ENCODE results near the gene NEB. TPM values are rescaled to one million over a fixed set of nuclear protein-coding genes. Genes with fewer than 3 reads are reported as not detected.

Gene NEB
- total RNA-seq, 2 donors from 2014 or later, result 61.1 to 136 TPM

DNA sequence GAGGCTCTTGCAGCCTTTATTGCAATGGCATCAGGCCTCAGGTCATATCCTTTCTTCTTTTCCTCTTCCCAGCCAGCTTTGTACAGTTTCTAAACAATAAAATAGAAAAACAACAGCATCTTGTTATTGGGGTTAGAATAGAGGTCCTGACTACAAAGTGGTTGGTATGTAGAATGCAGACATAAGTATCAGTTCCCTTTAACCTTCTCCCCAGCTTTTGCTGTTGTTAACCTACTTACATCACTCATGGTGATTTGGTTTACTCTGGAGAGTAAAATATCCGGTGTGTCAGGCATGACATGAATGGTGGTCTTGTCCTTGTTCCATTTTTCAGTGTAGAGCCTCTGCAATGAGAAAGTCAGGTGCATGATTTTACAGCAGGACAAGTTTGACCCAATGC lies 69.8 kb downstream of the NEB start:
- no peak for TF ChIP-seq CTCF (IDR thresholded peaks at IDR 0.05)
- no peaks in the 10 kb centered on the region for H3K9me3 ChIP-seq
- peaks cover 26% of the 10 kb centered on the region for H3K36me3 ChIP-seq
- no peak for DNase-seq (ENCODE audit: low spot score)
- H3K4me3 ChIP-seq, result no peak overlapping the region
- H3K4me1 ChIP-seq, result no peaks in the 10 kb centered on the region
- H3K27me3 ChIP-seq, result no peaks in the 10 kb centered on the region
- no peak overlapping the region for H3K27ac ChIP-seq

GRCh38 chr2:151661625-151662024 lies 72.7 kb downstream of the NEB start:
- H3K27ac ChIP-seq, result no peak overlapping the region

GRCh38 chr2:151658081-151658480 lies 76.2 kb downstream of the NEB start:
- H3K27ac ChIP-seq, result no peak overlapping the region

More at GRCh38 chr2:151661625-151662024, 72.7 kb downstream of the NEB start:
- H3K36me3 ChIP-seq, result peaks cover 26% of the 10 kb centered on the region
- H3K9me3 ChIP-seq, result no peaks in the 10 kb centered on the region
- H3K4me1 ChIP-seq, result no peaks in the 10 kb centered on the region
- DNase-seq (ENCODE audit: low spot score), result no peak
- no peak overlapping the region for H3K4me3 ChIP-seq
- H3K27me3 ChIP-seq, result no peaks in the 10 kb centered on the region
- TF ChIP-seq CTCF (IDR thresholded peaks at IDR 0.05), result no peak

DNA sequence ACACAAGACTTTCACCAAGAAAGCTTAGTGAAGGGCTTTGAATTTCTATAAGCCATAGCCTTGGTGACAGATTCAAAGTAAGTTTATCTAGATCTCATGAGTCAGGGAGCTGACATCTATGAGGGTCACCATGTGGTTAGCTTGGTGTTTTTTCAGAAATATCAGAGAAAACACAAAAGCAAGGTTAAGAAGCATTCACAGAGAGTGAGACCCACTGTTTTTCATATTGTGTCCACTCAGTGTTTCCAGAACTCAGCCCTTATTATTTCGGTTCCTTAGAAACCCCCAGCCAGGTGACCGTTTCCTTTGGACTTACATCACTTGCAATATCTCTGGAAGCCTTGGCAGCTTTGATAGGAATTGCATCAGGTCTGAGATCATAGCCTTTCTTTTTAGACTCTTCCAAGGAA lies 76.6 kb downstream of the NEB start:
- no peak overlapping the region for H3K27ac ChIP-seq
- no peak for DNase-seq (ENCODE audit: low spot score)

More at GRCh38 chr2:151658081-151658480, 76.2 kb downstream of the NEB start:
- TF ChIP-seq CTCF (IDR thresholded peaks at IDR 0.05), result no peak
- DNase-seq (ENCODE audit: low spot score), result no peak
- Histone ChIP-seq H3K9me3 (no peaks in the 10 kb centered on the region), H3K27me3 (no peaks in the 10 kb centered on the region), H3K4me1 (no peaks in the 10 kb centered on the region), H3K36me3 (peaks cover 7% of the 10 kb centered on the region), H3K4me3 (no peak overlapping the region)

GRCh38 chr2:151655663-151656398 lies 78.4 kb downstream of the NEB start:
- H3K4me1 ChIP-seq, result no peaks in the 10 kb centered on the region
- no peak overlapping the region for H3K27ac ChIP-seq
- no peak overlapping the region for H3K4me3 ChIP-seq
- no peak for TF ChIP-seq CTCF (IDR thresholded peaks at IDR 0.05)
- peaks cover 5% of the 10 kb centered on the region for H3K36me3 ChIP-seq
- no peaks in the 10 kb centered on the region for H3K9me3 ChIP-seq
- H3K27me3 ChIP-seq, result no peaks in the 10 kb centered on the region
- DNase-seq (ENCODE audit: low spot score), result no peak

More for the DNA sequence above, 76.6 kb downstream of the NEB start:
- no peak for TF ChIP-seq CTCF (IDR thresholded peaks at IDR 0.05)
- H3K4me3 ChIP-seq, result no peak overlapping the region
- H3K9me3 ChIP-seq, result no peaks in the 10 kb centered on the region
- no peaks in the 10 kb centered on the region for H3K27me3 ChIP-seq
- H3K36me3 ChIP-seq, result peaks cover 5% of the 10 kb centered on the region
- H3K4me1 ChIP-seq, result no peaks in the 10 kb centered on the region

DNA sequence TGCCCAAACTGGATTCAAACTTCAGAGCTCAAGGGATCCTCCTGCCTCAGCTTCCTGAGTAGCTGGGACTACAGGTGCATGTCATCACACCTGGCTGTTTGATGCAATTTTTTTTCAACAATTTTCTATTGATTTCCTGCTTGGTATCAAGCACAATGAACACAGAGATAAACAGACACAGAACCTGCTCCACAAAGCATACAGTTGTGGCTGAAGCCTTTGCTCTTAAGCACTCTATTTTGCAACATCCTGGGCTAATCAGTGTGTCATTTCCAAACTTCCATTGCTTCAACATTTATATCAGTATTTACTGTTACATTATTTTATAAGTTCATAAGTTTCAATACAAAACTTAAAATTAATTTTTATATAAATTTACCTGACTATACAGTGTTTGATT lies 79.4 kb downstream of the NEB start:
- Histone ChIP-seq H3K27me3 (no peaks in the 10 kb centered on the region), H3K4me1 (no peaks in the 10 kb centered on the region), H3K4me3 (no peak overlapping the region), H3K36me3 (peaks cover 3% of the 10 kb centered on the region), H3K9me3 (no peaks in the 10 kb centered on the region), H3K27ac (no peak overlapping the region)
- no peak for TF ChIP-seq CTCF (IDR thresholded peaks at IDR 0.05)
- no peak for DNase-seq (ENCODE audit: low spot score)

Data from right atrium auricular region (tissue), 2 donors.